Aorta (tissue), 5 donors: ENCODE measurements around the gene ANKRD44. TPM values are rescaled to one million over a fixed set of nuclear protein-coding genes. Genes with fewer than 3 reads are reported as not detected.

Experiments
- ATAC-seq: fragments of 200-7000 bp; cut with Tn5 transposase; one replicate; pipeline ENCODE4 v1.9.1; 2022; ENCODE audit warnings: moderate library complexity; ENCODE audit not compliant: low FRiP score
- DNase-seq, 2 donors: peaks; one replicate each; pipeline ENCODE4 v3.0.0-alpha.2; 2020
- H3K27ac ChIP-seq, 2 donors: one replicate each; pipeline ENCODE4 v1.5.1; 2013; ENCODE audit warnings: low read length in 2 of 2, mild to moderate bottlenecking in 2 of 2, moderate library complexity in 2 of 2, control low read depth in 1 of 2, inconsistent platforms in 1 of 2, low read depth in 1 of 2
- H3K27me3 ChIP-seq, 2 donors: one replicate each; pipeline ENCODE4 v1.6.1; 2013; ENCODE audit warnings: control low read depth in 1 of 2, low read length in 1 of 2, mild to moderate bottlenecking in 1 of 2, moderate library complexity in 1 of 2; ENCODE audit not compliant: insufficient read depth in 2 of 2, control insufficient read depth in 1 of 2
- H3K36me3 ChIP-seq, 2 donors: one replicate each; pipeline ENCODE4 v1.6.1; 2013; ENCODE audit warnings: control low read depth in 1 of 2, low read length in 1 of 2, mild to moderate bottlenecking in 1 of 2; ENCODE audit not compliant: insufficient read depth in 2 of 2, control insufficient read depth in 1 of 2
- H3K4me1 ChIP-seq, 2 donors: one replicate each; pipeline ENCODE4 v1.6.1; 2013; ENCODE audit warnings: low read length in 2 of 2, control low read depth in 1 of 2, mild to moderate bottlenecking in 1 of 2, moderate library complexity in 1 of 2; ENCODE audit not compliant: insufficient read depth in 2 of 2, control insufficient read depth in 1 of 2
- H3K4me3 ChIP-seq, 2 donors: one replicate each; pipeline ENCODE4 v1.5.1; 2013; ENCODE audit warnings: low read length in 2 of 2, control low read depth in 1 of 2, mild to moderate bottlenecking in 1 of 2
- H3K9me3 ChIP-seq: one replicate; pipeline ENCODE4 v1.6.1; 2013; ENCODE audit warnings: mild to moderate bottlenecking, low read length; ENCODE audit not compliant: control insufficient read depth
- WGBS, 2 donors: extraction: QIAGEN DNeasy Blood & Tissue Kit; methylation state at CpG; one replicate each; pipeline ENCODE4 v1.1.7; 2013; 5-methylcytosine and 5-hydroxymethylcytosine counted together
- intact Hi-C, 2 donors: fragments of 100-400 bp; cut with DNase I; formaldehyde crosslinking; loops; one replicate each; pipeline versions ENCODE4 v1.14.2 to v1.15.0; 2022
- polyA plus RNA-seq, 2 donors: library from polyadenylated mRNA; stranded (reverse); fragments of 200-250 nt; gene quantifications; one replicate each; pipeline ENCODE4 v1.2.3, GENCODE V29; 2013
- total RNA-seq, 2 donors: library from RNA; stranded (reverse); fragmentation: NEBNext Ultra II Directional; extraction: Animal tissue kit (Norgen Biotek cat#: 25700); gene quantifications; one replicate each; pipeline ENCODE4 v1.2.1, GENCODE V29; 2021
- donor health status: healthy with polysubstance abuse.
- donor health status: Bipolar disorder and iron deficiency.
- donor health status: DM: no; HTN: no; CAD: no.
- donor health status: DM: no; HTN: no; CAD: no.
- donor health status: DM: yes; HTN: yes; CAD: no.

Gene ANKRD44
- total and polyA plus RNA-seq, 4 donors: 4.5 to 62.6 (median 33.8) TPM

DNA sequence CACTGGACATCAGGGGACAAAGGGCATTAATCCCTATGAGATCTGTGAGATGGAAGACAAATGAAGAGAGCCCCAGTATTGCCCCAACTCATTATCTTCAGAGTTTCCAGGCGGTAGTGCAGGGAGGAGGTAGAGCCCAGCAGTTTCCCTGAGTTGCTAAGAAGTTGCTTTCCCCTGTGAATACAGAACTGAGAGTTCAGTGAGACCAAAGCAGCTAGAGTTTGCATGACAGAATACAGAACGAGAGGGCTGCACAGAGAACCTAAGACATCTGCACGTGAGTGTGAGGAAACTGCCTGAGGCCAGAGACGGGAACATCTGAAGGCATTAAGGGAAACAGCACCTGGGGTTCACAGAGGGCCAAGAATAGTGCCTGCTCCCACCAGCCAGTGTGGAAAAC lies 366.0 kb downstream of the ANKRD44 start:
- H3K9me3 ChIP-seq: no peaks in the 10 kb centered on the region
- H3K27ac ChIP-seq: no peak overlapping the region
- no peak overlapping the region for H3K4me3 ChIP-seq
- 64 to 70% methylated on average over 4 of the region's 4 CpGs for WGBS, 2 donors
- DNase-seq (no peak), ATAC-seq (no peak)
- no peaks in the 10 kb centered on the region for H3K27me3 ChIP-seq
- H3K36me3 ChIP-seq: no peaks in the 10 kb centered on the region
- no peaks in the 10 kb centered on the region for H3K4me1 ChIP-seq
- intact Hi-C loops: no loop called here

GRCh38 chr2:196941398-196942078 lies 369.0 kb downstream of the ANKRD44 start:
- DNase-seq: no peak

DNA sequence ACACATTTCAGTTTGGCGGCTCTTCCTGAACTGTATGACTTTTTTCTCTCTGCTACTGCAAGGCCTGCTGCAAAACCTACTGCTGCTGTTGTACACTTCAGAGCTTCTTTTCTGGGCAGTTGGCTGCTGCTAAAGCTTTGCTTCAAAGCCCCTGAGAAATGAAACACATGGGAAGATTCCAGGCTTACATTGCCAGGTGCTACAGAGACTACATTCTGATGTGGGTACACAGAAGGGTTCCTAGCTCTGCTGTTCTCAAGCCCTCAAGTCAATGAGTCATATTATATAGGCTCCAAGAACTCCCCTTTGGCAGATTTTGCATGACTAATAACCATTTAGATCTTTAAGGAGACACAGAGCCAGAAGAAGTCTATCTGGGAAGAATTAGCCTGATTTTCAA lies 371.2 kb downstream of the ANKRD44 start:
- intact Hi-C loops: no loop called here
- no peaks in the 10 kb centered on the region for H3K27me3 ChIP-seq
- 86 to 94% methylated on average over 1 of the region's 1 CpG for WGBS, 2 donors

More at GRCh38 chr2:196941398-196942078, 369.0 kb downstream of the ANKRD44 start:
- Histone ChIP-seq H3K4me3 (no peak overlapping the region), H3K27ac (no peak overlapping the region), H3K4me1 (no peaks in the 10 kb centered on the region), H3K27me3 (no peaks in the 10 kb centered on the region), H3K36me3 (no peaks in the 10 kb centered on the region), H3K9me3 (no peaks in the 10 kb centered on the region)
- no peak for ATAC-seq
- WGBS, 2 donors: 59 to 63% methylated on average over 4 of the region's 4 CpGs
- intact Hi-C loops: no loop called here

More for the DNA sequence above, 371.2 kb downstream of the ANKRD44 start:
- no peak overlapping the region for H3K4me3 ChIP-seq
- no peak overlapping the region for H3K27ac ChIP-seq
- DNase-seq: no peak
- H3K36me3 ChIP-seq: no peaks in the 10 kb centered on the region
- H3K9me3 ChIP-seq: no peaks in the 10 kb centered on the region
- ATAC-seq: no peak
- no peaks in the 10 kb centered on the region for H3K4me1 ChIP-seq

Other genes starting within 250 kb of the ANKRD44 start
- gene SF3B1, start 124.2 kb upstream of the ANKRD44 start, total RNA-seq: 100 to 1,000 TPM; 281 to 337 TPM
- 100 to 1,000 TPM in 1 of 2 donors, 10 to 100 TPM in 1; 60.7 to 375 TPM for gene SF3B1, start 124.2 kb upstream of the ANKRD44 start, polyA plus RNA-seq
- 10 to 100 TPM; 26.0 to 39.8 TPM for gene COQ10B, start 142.8 kb upstream of the ANKRD44 start, total RNA-seq
- 10 to 100 TPM; 20.0 to 24.0 TPM for gene COQ10B, start 142.8 kb upstream of the ANKRD44 start, polyA plus RNA-seq
- 100 to 1,000 TPM; 115 to 149 TPM for gene HSPD1, start 189.1 kb upstream of the ANKRD44 start, total RNA-seq
- gene HSPD1, start 189.1 kb upstream of the ANKRD44 start, polyA plus RNA-seq: 100 to 1,000 TPM in 1 of 2 donors, 10 to 100 TPM in 1; 74.4 to 113 TPM
- 10 to 100 TPM; 46.1 to 61.2 TPM for gene HSPE1, start 189.6 kb upstream of the ANKRD44 start, total RNA-seq
- gene HSPE1, start 189.6 kb upstream of the ANKRD44 start, polyA plus RNA-seq: 100 to 1,000 TPM in 1 of 2 donors, 10 to 100 TPM in 1; 48.5 to 113 TPM
- 10 to 100 TPM; 24.9 to 36.1 TPM for gene MOB4, start 205.3 kb upstream of the ANKRD44 start, total RNA-seq
- gene MOB4, start 205.3 kb upstream of the ANKRD44 start, polyA plus RNA-seq: 10 to 100 TPM; 24.0 to 25.8 TPM